ENCODE data around the gene BMPR1A. TPM values are rescaled to one million over a fixed set of nuclear protein-coding genes. Genes with fewer than 3 reads are reported as not detected.

BMPR1A gene
- total and polyA plus RNA-seq, 2 of the 13 experiments (the other 11 are each of a cell fraction or from before 2014, with no cell fraction given), result 17.8 to 44.2 TPM

GRCh38 chr10:86803156-86803555 lies 46.7 kb downstream of the BMPR1A start:
- Histone ChIP-seq H3K36me3 (replicated peaks in 1 of 2; ENCODE audit: control insufficient read depth in 1 of 2, insufficient read depth in 2 of 2, low read length in 2 of 2) (peaks cover 0 to 1% of the 10 kb centered on the region in 2 experiments; a peak in 1 of 5 replicates), H3K9me3 (ENCODE audit: low read length) (no peaks in the 10 kb centered on the region), H3K27me3 (ENCODE audit: control insufficient read depth in 1 of 2, insufficient read depth in 2 of 2, low read length in 2 of 2) (no peaks in the 10 kb centered on the region), H2AFZ (ENCODE audit: low read length) (no peak overlapping the region), H3K4me2 (ENCODE audit: low read depth, low read length) (no peak overlapping the region), H3K79me2 (ENCODE audit: insufficient read depth, low read length) (peaks cover 27% of the 10 kb centered on the region), H3K4me3 (replicated peaks in 1 of 3; ENCODE audit: insufficient read depth in 1 of 3, low read depth in 2 of 3, low read length in 3 of 3) (no peak overlapping the region), H3K9ac (ENCODE audit: insufficient read depth, low read depth, low read length) (no peak overlapping the region), H3K4me1 (ENCODE audit: insufficient read depth, low read length) (no peaks in the 10 kb centered on the region), H4K20me1 (ENCODE audit: insufficient read depth, low read length) (no peaks in the 10 kb centered on the region), H3K27ac (ENCODE audit: extremely low read length, insufficient read depth, low read length) (no peak overlapping the region)
- ATAC-seq, result no peak
- ChIA-PET CTCF (ENCODE audit: low intra/inter-chr PET ratio, low total read pairs) (no interaction called here), POLR2A (no interaction called here)
- intact Hi-C loops (cut with micrococcal nuclease; ENCODE audit: unreplicated experiment), result no loop called here
- no peak for DNase-seq (ENCODE audit: low spot score)
- in situ Hi-C loops (cut with HindIII; ENCODE audit: extremely low pct_ligation_motif_present, low pct_unique_long_range_greater_than_20kb), result no loop called here
- no peak for FAIRE-seq
- no TSS peak for BruUV-seq (replicated peaks)
- 96% methylated on average over 2 of the region's 2 CpGs for WGBS (ENCODE audit: low lambda C conversion rate)
- TF ChIP-seq JUND (CRISPR knock-in tag; IDR thresholded peaks at IDR 0.05) (no peak), SRSF9 (IDR thresholded peaks at IDR 0.05; ENCODE audit: borderline replicate concordance, insufficient read depth, low read depth, low read length, poor library complexity, severe bottlenecking) (no peak), RFX5 (IDR thresholded peaks at IDR 0.05; ENCODE audit: low read depth, low read length) (no peak), PHF8 (CRISPR knock-in tag; IDR thresholded peaks at IDR 0.05) (no peak)
- TF ChIP-seq, protein P1, sequence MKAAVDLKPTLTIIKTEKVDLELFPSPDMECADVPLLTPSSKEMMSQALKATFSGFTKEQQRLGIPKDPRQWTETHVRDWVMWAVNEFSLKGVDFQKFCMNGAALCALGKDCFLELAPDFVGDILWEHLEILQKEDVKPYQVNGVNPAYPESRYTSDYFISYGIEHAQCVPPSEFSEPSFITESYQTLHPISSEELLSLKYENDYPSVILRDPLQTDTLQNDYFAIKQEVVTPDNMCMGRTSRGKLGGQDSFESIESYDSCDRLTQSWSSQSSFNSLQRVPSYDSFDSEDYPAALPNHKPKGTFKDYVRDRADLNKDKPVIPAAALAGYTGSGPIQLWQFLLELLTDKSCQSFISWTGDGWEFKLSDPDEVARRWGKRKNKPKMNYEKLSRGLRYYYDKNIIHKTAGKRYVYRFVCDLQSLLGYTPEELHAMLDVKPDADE (CRISPR knock-in tag; IDR thresholded peaks at IDR 0.05), result no peak

GRCh38 chr10:86804805-86805204 lies 48.4 kb downstream of the BMPR1A start:
- DNase-seq (ENCODE audit: low spot score) (no peak), ATAC-seq (no peak), FAIRE-seq (no peak)
- 99% methylated on average over 3 of the region's 3 CpGs for WGBS (ENCODE audit: low lambda C conversion rate)
- ChIA-PET CTCF (ENCODE audit: low intra/inter-chr PET ratio, low total read pairs) (no interaction called here), POLR2A (no interaction called here)
- peaks cover 31% of the 10 kb centered on the region for H3K79me2 ChIP-seq (ENCODE audit: insufficient read depth, low read length)
- BruUV-seq (replicated peaks), result no TSS peak
- no peaks in the 10 kb centered on the region for H3K27me3 ChIP-seq (ENCODE audit: control insufficient read depth in 1 of 2, insufficient read depth in 2 of 2, low read length in 2 of 2)
- H3K4me3 ChIP-seq (replicated peaks in 1 of 3; ENCODE audit: insufficient read depth in 1 of 3, low read depth in 2 of 3, low read length in 3 of 3), result no peak overlapping the region
- in situ Hi-C loops (cut with HindIII; ENCODE audit: extremely low pct_ligation_motif_present, low pct_unique_long_range_greater_than_20kb), result no loop called here
- H3K9ac ChIP-seq (ENCODE audit: insufficient read depth, low read depth, low read length), result no peak overlapping the region
- H4K20me1 ChIP-seq (ENCODE audit: insufficient read depth, low read length), result no peaks in the 10 kb centered on the region
- H3K4me1 ChIP-seq (ENCODE audit: insufficient read depth, low read length), result no peaks in the 10 kb centered on the region
- H3K27ac ChIP-seq (ENCODE audit: extremely low read length, insufficient read depth, low read length), result no peak overlapping the region
- H3K4me2 ChIP-seq (ENCODE audit: low read depth, low read length), result no peak overlapping the region
- intact Hi-C loops (cut with micrococcal nuclease; ENCODE audit: unreplicated experiment), result no loop called here
- no peak overlapping the region for H2AFZ ChIP-seq (ENCODE audit: low read length)
- H3K9me3 ChIP-seq (ENCODE audit: low read length), result no peaks in the 10 kb centered on the region
- peaks cover 0 to 1% of the 10 kb centered on the region in 2 experiments; a peak in 1 of 5 replicates for H3K36me3 ChIP-seq (replicated peaks in 1 of 2; ENCODE audit: control insufficient read depth in 1 of 2, insufficient read depth in 2 of 2, low read length in 2 of 2)
- TF ChIP-seq KAT2B (IDR thresholded peaks at IDR 0.05; ENCODE audit: borderline replicate concordance, low read depth, low read length), result no peak
- TF ChIP-seq ZNF138 (CRISPR knock-in tag; IDR thresholded peaks at IDR 0.05; ENCODE audit: low read depth), result no peak
- no peak for TF ChIP-seq FOSL1 (CRISPR knock-in tag; IDR thresholded peaks at IDR 0.05; ENCODE audit: borderline replicate concordance)
- no peak for TF ChIP-seq SAFB2 (CRISPR knock-in tag; IDR thresholded peaks at IDR 0.05; ENCODE audit: borderline replicate concordance, low read depth)
- TF ChIP-seq NR2F2 (IDR thresholded peaks at IDR 0.05; ENCODE audit: borderline replicate concordance, low read depth), result no peak
- TF ChIP-seq ZNF564 (CRISPR knock-in tag; IDR thresholded peaks at IDR 0.05), result no peak
- TF ChIP-seq FLYWCH1 (CRISPR knock-in tag; IDR thresholded peaks at IDR 0.05), result no peak
- no peak for TF ChIP-seq SALL2 (CRISPR knock-in tag; IDR thresholded peaks at IDR 0.05)
- no peak for TF ChIP-seq ATF3 (CRISPR knock-in tag; IDR thresholded peaks at IDR 0.05)

Data from HepG2 (cell line).